ENCODE measurements around the gene COL17A1. TPM values are rescaled to one million over a fixed set of nuclear protein-coding genes. Genes with fewer than 3 reads are reported as not detected.

The COL17A1 gene
- total RNA-seq, 1 experiment from 2014 or later: 41.3 TPM

DNA sequence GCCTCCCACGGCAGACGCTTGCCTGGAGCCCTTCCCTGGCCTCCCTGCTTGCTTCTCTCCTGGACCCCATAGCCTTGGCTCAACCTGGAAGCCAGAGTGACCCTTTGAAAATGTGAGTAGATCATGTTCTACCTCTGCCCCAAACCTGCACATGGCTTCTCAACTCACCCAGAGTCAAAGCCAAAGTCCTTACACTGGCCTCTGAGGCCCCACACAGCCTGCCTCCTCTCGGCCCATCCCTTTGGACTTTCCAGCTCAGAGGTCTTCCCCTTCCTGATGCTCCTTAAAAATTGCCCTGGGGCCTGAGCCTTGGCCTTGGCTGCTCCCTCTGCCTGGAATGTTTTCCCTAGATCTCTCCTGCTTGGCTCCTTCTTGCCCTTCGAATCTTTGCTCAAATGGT lies 32.5 kb downstream of the COL17A1 start:
- H3K4me1 ChIP-seq (replicated peaks; ENCODE audit: insufficient read depth): peaks cover 32% of the 10 kb centered on the region
- no peaks in the 10 kb centered on the region for H3K9me2 ChIP-seq (ENCODE audit: insufficient read depth)
- no peak overlapping the region for H3K4me2 ChIP-seq
- intact Hi-C loops (cut with micrococcal nuclease; ENCODE audit: unreplicated experiment): no loop called here
- peaks cover 9% of the 10 kb centered on the region for H3F3A ChIP-seq (ENCODE audit: insufficient read depth, low read depth)
- H3K79me2 ChIP-seq (ENCODE audit: low read depth): no peaks in the 10 kb centered on the region
- no peak overlapping the region for H3K4me3 ChIP-seq
- POLR2A ChIA-PET (ENCODE audit: unreplicated experiment): no interaction called here
- no peaks in the 10 kb centered on the region for H3K27me3 ChIP-seq (ENCODE audit: insufficient read depth, low read depth)
- BruUV-seq (replicated peaks): no TSS peak
- no peak overlapping the region for H3K27ac ChIP-seq
- no peaks in the 10 kb centered on the region for H3K9me3 ChIP-seq (ENCODE audit: insufficient read depth, low read depth)
- H3K36me3 ChIP-seq (ENCODE audit: low read depth): no peaks in the 10 kb centered on the region
- no peaks in the 10 kb centered on the region for H4K20me1 ChIP-seq (ENCODE audit: insufficient read depth)
- CTCF ChIA-PET: no interaction called here
- H2AFZ ChIP-seq: no peak overlapping the region
- DNase-seq: no peak
- no peak for TF ChIP-seq EZH2 (IDR thresholded peaks at IDR 0.05; ENCODE audit: low read depth)

DNA sequence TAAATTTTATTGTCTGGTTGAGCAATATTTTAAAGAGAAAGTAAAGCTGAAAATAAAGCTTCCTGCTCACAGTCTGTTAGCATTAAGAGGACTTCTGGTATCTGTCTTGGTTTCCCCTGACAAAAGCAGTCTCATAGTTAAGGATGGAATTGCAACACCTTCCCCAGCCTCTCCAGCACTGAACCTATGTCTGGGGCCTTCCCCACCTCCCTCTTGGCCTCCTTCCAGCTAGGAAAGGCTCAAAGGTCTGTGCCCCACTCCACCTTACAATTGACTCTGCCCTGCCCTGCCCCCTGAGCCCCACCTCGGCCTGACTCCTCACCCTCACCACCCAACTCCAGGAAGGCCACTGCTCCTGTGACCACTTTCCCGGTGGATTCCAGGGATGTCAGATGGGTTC lies 33.2 kb downstream of the COL17A1 start:
- no TSS peak for BruUV-seq (replicated peaks)
- Histone ChIP-seq H3K36me3 (ENCODE audit: low read depth) (no peaks in the 10 kb centered on the region), H3K9me2 (ENCODE audit: insufficient read depth) (no peaks in the 10 kb centered on the region), H3K9me3 (ENCODE audit: insufficient read depth, low read depth) (no peaks in the 10 kb centered on the region), H3K4me2 (no peak overlapping the region), H3K27ac (no peak overlapping the region), H3K27me3 (ENCODE audit: insufficient read depth, low read depth) (no peaks in the 10 kb centered on the region), H3K4me3 (no peak overlapping the region), H2AFZ (no peak overlapping the region), H3K4me1 (replicated peaks; ENCODE audit: insufficient read depth) (peaks cover 32% of the 10 kb centered on the region), H3K79me2 (ENCODE audit: low read depth) (no peaks in the 10 kb centered on the region), H4K20me1 (ENCODE audit: insufficient read depth) (no peaks in the 10 kb centered on the region), H3F3A (ENCODE audit: insufficient read depth, low read depth) (peaks cover 9% of the 10 kb centered on the region)
- POLR2A ChIA-PET (ENCODE audit: unreplicated experiment): interaction anchor here (0.6 to 0.7 kb wide), 2 partner anchors 31 to 69 kb away, joined by 4 to 5 read pairs; no protein-coding TSS in a partner anchor
- no peak for TF ChIP-seq EZH2 (IDR thresholded peaks at IDR 0.05; ENCODE audit: low read depth)
- TF ChIP-seq, protein P1, sequence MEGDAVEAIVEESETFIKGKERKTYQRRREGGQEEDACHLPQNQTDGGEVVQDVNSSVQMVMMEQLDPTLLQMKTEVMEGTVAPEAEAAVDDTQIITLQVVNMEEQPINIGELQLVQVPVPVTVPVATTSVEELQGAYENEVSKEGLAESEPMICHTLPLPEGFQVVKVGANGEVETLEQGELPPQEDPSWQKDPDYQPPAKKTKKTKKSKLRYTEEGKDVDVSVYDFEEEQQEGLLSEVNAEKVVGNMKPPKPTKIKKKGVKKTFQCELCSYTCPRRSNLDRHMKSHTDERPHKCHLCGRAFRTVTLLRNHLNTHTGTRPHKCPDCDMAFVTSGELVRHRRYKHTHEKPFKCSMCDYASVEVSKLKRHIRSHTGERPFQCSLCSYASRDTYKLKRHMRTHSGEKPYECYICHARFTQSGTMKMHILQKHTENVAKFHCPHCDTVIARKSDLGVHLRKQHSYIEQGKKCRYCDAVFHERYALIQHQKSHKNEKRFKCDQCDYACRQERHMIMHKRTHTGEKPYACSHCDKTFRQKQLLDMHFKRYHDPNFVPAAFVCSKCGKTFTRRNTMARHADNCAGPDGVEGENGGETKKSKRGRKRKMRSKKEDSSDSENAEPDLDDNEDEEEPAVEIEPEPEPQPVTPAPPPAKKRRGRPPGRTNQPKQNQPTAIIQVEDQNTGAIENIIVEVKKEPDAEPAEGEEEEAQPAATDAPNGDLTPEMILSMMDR (conservative IDR thresholded peaks at IDR 0.05): no peak
- intact Hi-C loops (cut with micrococcal nuclease; ENCODE audit: unreplicated experiment): no loop called here
- DNase-seq: no peak
- CTCF ChIA-PET: no interaction called here

DNA sequence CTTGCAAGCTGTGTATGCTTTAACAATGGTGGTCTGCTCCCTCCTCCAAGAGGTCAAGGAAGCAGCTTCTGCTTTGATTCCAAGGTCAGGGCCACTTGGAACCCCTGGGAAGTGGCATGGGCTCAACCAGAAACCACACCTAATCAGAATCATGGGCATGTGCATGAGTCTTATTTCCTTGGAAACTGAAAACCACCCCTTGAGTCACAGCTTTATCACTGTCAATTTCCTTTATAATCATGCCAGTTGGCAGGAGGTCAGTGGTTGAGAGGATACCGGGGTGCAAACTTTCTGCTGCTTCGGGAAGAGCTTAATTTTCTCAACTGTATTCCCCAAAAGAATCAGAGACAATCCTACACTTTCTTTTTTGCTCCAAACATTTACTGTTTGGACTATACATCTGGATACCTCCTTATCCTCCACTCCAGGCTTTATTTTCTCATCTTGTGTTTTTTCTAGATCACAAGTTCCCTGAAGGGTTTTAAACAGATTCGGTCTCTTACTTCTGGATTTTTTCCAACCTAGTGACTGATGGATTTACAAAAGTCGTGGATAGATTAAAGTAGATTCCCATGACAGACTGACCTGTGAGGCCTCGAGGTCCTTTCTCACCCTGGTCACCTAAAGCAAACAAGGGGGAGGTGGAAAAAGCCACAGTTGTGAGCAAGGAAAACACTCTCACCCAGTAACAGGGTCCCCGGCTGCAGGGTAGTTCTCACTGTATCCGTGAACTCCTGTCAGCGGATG lies 36.0 kb downstream of the COL17A1 start:
- no peaks in the 10 kb centered on the region for H3K27me3 ChIP-seq (ENCODE audit: insufficient read depth, low read depth)
- intact Hi-C loops (cut with micrococcal nuclease; ENCODE audit: unreplicated experiment): loop anchor here (5.0 to 10.0 kb wide), 2 partner anchors 218 to 335 kb away; partner anchors contain the start of gene GSTO2
- H2AFZ ChIP-seq: peak overlapping the region; percentile 41; the same call in 1 of the 2 replicates
- no peak overlapping the region for H3K4me3 ChIP-seq
- no peaks in the 10 kb centered on the region for H3K79me2 ChIP-seq (ENCODE audit: low read depth)
- peak; percentile 17 to 70 for DNase-seq
- no peaks in the 10 kb centered on the region for H3K9me3 ChIP-seq (ENCODE audit: insufficient read depth, low read depth)
- TF ChIP-seq, protein P1 (conservative IDR thresholded peaks at IDR 0.05): no peak
- no peak for TF ChIP-seq EZH2 (IDR thresholded peaks at IDR 0.05; ENCODE audit: low read depth)
- peak overlapping the region; percentile 58 for H3K27ac ChIP-seq
- H3K36me3 ChIP-seq (ENCODE audit: low read depth): no peaks in the 10 kb centered on the region
- H3F3A ChIP-seq (ENCODE audit: insufficient read depth, low read depth): peaks cover 9% of the 10 kb centered on the region
- no peaks in the 10 kb centered on the region for H4K20me1 ChIP-seq (ENCODE audit: insufficient read depth)
- ChIA-PET POLR2A (ENCODE audit: unreplicated experiment) (interaction anchor here (0.7 kb wide), 2 partner anchors 72 to 200 kb away, joined by 4 to 12 read pairs; partner anchors contain the start of gene SFR1), CTCF (interaction anchor here (0.6 kb wide), 2 partner anchors 60 to 1932 kb away, joined by 12 to 17 read pairs; no protein-coding TSS in a partner anchor)
- peaks cover 36% of the 10 kb centered on the region for H3K4me1 ChIP-seq (replicated peaks; ENCODE audit: insufficient read depth)
- H3K4me2 ChIP-seq: peak overlapping the region; percentile 47
- H3K9me2 ChIP-seq (ENCODE audit: insufficient read depth): no peaks in the 10 kb centered on the region
- BruUV-seq (replicated peaks): no TSS peak

Data from PC-9 (cell line).